SHP77 (cell line): ENCODE data around the gene C9orf78.

Experiments used
- DNase-seq, 2 experiments: peaks; one replicate each; lab custom pipeline; 2025; lab: John Stamatoyannopoulos, UW

C9orf78 gene, protein sequence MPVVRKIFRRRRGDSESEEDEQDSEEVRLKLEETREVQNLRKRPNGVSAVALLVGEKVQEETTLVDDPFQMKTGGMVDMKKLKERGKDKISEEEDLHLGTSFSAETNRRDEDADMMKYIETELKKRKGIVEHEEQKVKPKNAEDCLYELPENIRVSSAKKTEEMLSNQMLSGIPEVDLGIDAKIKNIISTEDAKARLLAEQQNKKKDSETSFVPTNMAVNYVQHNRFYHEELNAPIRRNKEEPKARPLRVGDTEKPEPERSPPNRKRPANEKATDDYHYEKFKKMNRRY

DNA sequence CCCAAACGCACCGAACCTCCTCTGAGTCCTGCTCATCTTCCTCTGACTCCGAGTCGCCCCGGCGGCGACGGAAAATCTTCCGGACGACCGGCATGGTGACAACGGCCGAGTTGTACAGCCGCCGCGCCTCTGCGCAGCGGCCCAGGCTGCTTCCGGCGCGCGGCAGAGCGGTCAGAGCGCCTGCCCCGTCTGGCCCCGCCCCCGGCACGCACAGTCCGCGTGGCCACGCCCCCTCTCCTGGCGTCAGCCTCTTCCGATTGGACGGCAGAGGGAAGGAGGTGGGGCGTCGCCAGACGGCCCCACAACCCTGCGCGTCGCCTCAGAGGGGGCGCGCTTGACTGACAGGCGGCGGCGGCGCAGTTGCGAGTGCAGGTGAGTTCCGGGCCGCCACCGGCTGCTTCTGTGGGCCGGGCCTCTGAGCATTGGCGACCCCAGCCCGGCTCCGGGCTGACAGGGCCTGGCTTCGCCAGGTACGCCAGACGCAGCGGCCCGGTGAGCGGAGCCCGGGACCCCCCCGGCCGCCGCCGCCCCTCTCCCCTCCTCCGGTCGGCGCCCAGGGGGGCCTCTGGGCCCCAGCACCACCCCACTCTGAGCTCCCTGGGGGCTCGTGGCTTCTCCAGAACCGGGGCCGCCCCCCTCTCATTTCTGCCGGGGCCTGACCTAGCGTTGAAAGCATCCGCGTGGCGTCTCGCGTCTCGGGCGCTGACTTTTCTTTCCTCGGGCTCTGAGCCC, at the start of gene C9orf78, which contains the start of gene USP20:
Gene C9orf78, minus strand, starts transcription at position 148 of the 732 bp plus-strand sequence. Its CDS starts 54 bp downstream, at position 94.
Gene USP20, plus strand, starts transcription at position 331 of the 732 bp plus-strand sequence. CDS start 17,098 bp downstream, outside the sequence.
- peak; percentile 92 to 96 for DNase-seq

DNA sequence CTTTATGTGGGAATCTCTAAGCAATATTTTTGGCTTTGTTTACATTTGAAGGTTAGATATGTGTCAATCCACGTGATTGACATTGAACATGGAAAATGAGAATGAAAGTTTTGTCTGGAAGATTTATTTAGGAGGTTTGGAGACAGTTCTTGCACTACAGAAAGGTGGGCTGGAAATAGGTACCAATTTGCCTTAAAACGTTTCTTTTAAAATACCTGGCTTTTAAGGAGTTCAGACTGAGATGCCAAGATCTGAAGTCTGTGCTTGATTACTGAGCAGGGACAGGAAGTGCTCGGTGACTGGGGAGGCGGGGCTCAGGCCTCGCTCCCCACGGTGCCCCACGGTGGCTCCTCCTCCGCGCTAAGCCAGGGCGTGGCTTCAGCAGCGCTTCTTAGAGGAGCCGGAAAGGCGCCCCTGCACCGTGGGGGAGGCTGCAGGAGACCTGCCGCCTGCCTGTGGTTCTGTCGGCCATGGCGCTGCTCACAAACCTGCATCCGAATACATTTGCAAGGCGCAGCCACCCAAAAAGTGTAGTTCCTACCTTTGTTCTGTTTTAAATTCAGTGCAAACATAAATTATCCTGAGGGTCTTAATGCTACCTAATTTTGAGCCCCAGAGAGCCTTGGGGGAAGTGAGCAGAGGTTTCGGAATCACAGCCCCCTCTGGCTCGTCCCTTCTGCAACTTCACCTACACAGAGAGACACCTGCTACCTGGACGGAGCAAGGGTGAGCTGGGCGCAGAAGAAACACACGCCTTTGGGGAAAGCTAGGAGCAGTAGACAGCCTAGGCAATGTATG, 49.3 kb upstream of the C9orf78 start:
- DNase-seq = peak; percentile 84 to 94

DNA sequence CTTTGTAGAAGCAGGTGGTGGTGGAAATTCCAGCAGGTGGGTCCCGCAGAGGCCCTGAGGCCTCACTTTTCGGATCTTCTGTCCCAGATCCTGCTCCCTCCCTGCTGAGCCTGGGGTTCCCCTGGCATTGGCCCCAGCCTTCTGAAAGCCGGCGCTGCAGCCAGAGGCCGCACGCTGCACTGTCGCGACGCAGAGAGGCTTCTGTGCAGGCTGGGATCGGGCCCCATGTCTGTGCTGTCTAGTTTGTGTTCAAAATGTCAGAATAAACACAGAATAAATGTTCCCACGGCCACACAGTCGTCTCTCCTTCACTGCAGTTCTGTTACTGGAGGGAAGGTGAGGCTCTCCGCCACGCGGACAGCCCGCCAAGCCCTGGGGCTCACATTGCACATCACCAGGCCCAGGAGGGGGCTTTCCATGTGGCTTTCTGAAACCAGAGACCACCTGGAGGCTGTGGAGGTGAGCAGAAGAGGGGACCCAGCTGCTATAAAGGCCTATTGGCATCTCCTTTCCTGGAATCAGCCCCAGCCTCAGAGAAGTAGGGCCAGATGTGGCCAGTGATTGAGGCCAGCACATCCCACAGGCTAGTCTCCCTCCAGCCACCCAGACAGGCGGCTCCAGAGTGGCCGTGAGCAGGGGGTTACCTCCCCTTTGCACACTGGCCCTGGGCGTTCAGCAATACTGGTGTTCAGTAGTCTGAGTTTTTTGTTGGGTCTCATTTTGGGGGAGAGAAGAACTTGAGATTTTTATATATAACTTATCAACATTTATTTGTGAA, 46.7 kb upstream of the C9orf78 start:
- DNase-seq = no peak

DNA sequence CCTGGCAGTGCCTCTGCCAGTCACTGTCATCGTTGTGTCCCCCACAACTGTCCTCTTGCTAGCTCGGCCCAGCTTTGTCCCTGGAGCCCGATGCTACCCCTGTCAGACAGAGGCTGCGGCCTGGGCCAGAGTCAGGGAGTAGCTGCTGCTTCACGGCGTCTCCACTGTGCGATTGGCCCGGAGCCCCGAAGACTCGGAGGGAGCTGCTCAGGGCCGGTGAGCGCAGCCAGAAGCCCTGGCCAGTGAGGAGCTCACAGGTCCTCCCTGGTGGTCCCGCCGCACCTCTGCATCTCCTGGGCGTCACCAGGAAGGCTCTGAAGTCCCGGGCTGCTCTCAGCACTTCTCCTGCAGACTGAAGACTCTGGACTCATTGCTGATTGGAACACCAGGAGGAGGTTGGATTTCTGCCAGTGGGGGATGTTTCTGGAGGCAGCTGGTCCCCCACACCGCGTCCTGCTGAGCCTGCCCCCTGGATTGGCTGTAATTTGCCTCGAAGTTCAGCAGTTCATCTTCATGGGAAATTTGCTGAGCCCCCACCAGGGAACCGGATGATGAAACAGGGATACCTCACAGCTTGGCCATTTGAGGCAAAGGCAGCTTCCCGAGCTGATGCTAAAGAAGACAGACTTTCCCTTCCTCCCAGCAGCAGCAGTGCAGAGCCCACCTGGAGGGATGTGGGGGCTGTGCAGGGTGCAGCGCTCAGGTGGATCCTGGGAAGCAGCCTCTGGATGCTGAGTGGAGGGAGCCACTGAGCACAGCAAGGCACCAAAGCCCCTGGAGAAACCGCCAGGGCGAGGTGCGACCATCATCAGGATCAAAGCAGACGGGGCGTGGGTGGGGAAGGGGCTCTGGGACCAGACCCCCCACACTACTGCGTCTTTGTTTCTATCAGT, 45.8 kb upstream of the C9orf78 start:
- no peak for DNase-seq

DNA sequence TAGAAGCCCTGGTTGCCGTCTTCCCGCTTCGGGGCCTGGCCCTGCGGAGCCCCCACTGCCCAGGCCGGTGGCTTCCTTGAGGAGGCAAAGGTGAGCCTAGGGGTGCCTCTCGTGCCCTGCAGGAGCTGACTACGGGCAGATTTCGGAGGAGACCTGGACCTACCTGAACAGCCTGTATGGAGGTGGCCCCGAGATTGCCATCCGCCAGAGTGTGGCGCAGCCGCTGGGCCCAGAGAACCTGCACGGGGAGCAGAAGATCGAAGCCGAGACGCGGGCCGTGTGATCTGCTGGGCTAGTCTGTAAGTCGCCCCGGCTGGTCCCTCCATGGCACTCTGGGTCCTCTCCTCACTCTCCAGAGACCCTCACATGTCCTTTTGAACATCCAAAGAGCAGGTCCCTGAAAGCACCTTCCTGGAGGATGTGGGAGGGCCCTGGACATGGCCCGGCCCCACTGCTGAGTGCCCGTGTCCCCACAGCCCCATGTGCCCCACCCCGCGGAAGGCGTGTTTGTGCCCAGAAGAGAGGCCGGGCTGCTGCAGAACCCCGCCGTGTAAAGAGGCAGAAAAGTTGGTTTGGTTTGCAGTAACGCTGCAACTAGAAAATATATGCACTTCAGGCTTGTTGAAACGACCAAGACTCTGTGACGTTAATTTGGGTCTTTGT, 45.0 kb upstream of the C9orf78 start:
- DNase-seq = no peak

DNA sequence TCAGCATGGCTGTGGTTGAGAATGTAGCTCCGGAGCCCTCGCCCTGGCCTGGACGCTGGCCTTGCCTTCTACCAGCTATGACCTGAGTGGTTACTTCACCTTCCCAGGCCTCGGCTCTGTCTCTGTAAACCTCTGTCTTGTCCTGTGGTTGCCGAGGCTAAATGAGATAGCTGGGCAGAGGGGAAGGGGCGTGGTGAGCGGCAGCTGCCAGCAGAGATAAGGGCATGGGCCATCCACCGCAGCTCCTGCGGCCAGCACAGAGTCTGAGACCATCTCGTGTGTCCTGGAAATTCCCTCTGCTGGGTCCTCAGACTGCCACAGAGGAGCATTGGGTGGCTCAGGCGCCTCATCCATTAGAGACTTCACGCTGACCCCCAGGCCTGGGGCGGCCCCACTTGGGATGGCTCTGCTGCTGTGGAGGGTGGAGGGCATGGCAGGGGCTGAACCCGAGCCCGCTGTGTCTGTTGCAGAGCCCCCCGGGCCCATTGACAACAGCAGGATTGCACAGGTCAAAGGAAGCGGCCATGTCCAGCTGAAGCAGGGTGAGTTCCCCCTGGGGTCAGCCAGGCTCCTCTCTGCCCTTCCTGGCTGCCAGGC, 44.1 kb upstream of the C9orf78 start:
- DNase-seq = no peak

DNA sequence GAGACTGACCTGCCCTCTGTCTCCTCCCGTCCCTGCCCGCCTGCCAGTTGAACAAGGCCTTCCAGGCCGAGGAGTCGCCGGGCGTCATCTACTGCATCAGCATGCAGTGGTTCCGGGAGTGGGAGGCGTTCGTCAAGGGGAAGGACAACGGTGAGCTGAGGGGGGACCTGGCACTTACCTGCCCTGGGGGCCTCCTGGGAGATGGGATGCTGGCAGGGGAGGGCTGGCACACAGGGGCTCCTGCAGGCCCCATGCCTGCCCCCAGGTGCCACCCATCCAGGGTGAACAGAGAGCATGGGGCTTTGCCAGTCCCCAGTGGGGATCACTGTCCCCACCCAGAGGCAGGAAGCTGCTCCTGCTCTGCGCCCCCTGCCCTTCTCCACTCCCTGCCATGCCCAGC, 43.2 kb upstream of the C9orf78 start:
- DNase-seq = no peak

DNA sequence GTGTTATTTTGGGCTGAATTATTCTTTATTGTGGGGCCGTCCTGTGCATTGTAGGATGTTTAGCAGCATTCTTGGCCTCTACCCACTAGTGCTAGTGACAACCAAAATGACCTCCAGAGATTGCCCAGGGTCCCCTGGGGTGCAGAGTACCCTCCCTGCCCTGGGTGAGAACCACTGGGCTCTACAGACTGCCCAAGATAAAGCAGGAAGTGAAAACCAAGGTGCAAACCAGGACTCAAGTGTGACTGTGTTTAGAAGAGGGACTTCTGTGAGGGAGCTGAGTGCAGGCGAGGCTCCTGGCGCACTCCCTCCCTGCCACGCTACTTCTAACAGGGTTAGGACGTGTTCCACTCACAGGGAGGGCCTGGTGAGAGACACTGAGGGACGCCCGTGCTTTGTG, 41.7 kb upstream of the C9orf78 start:
- DNase-seq = no peak

DNA sequence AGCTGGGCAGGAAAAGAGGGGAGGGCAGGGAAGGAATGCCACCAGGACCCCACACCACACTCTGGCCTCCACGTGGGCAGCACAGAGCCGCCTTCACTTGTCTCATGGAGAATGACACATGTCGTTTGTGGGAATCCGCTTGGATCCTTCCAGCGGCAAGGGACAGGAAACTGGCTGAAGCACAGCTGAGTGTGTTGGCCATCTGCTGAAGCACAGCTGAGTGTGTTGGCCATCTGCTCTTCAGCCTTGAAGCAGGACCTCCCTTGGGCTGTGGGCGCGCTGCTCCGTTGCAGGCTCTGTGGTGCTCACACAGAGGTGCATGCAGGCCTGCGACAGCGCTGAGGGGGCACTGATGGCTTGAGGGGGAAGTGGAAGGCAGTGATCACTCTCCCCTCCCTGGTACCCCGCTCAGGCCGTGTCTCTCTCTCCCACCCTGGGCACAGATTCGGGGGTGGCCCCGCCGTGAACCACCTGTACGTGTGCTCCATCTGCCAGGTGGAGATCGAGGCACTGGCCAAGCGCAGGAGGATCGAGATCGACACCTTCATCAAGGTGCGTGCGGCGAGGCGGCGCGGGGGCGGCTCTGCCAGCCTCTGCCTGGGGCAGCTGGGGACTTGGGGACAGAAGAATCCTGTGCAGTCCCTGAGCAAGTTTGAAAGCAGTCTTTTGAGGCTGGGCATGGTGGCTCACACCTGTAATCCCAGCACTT, 40.8 kb upstream of the C9orf78 start:
- DNase-seq = peak; percentile 22 to 42

DNA sequence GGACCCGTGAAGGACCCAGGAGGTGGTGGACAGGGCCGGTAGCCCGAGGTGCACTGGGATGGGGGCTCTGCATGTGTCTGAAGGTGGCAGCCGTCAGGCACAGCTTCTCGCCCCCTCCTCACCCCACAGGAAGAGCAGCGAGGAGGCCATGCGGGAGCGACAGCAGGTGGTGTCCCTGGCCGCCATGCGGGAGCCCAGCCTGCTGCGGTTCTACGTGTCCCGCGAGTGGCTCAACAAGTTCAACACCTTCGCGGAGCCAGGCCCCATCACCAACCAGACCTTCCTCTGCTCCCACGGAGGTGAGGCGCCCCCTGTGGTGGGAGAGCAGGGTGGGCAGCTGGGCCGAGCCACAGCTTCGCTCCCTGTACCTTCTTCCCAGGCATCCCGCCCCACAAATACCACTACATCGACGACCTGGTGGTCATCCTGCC, 40.1 kb upstream of the C9orf78 start:
- DNase-seq = no peak

DNA sequence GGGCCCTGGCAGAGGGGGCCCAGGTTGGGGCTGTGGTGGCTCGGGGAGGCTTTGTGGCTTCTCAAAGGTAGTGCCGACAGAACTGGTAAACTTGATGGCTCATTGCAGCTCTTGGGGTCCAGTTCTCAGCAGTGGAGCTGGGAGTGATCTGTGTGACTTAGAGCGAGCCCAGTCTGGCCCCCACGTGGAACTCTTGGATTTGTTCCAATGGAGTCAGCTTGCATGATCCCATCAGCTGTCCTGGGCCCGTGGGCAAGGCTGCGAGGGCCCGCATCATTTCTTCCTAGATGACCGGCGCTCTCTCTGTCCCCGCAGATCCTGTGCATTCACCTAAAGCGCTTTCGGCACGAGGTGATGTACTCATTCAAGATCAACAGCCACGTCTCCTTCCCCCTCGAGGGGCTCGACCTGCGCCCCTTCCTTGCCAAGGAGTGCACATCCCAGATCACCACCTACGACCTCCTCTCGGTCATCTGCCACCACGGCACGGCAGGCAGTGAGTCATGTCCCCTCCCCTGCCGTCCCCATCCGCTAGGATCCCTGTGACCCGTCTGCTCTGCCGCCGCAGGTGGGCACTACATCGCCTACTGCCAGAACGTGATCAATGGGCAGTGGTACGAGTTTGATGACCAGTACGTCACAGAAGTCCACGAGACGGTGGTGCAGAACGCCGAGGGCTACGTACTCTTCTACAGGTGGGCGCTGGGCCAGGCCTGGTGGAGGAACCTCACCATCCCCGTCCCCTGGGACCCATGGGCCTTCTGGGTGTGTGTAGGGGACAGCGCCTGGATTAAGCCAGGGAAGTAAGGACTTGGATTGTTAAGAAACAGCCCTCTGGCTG, 39.4 kb upstream of the C9orf78 start:
- DNase-seq = no peak

DNA sequence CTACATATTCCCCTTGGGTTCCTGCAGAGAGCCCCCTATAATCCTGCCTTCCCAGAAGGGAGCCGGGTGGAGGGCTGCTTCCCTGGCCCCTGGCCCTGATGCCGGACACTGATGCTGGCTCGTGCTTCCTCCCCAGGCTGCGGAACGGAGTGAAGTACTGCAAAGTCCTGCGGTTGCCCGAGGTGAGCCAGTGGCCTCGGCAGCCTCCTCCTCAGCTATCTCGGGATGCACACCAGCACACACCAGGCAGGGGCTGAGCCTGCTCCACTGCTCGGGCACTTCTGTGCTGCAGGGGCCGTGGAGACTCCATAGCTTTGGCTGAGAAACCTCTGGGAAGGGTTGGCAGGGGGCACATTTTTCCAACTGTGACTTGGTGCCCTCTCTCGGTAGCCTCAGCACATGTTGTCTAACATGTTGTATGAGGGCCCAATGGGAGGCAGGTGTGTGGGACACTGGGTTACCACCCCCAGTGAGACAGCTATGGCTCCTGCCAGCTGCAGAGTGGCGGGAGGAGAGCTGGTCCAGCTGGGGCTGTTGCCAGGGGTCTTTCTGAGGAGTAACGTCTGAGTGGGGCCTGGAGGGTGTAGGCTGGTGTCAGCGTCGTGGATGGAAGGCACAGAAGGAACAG, 38.6 kb upstream of the C9orf78 start:
- DNase-seq = no peak

DNA sequence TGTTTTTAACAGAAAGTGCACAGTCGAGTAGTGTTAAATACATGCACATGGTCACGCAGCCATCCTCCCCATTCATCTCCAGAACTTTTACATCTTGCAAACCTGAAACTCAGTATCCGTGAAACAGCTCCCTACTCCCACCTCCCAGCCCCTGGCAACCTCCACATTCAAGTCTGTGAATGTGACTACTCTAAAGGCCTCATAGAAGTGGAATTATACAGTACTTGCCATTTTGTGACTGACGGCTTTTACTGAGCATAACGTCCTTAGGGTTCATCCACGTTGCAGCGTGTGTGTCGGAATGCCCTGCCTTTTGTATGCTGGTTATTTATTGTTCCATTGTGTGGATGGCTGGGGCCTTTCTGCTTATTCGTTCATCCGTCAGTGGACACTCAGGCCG, 36.0 kb upstream of the C9orf78 start:
- no peak for DNase-seq

DNA sequence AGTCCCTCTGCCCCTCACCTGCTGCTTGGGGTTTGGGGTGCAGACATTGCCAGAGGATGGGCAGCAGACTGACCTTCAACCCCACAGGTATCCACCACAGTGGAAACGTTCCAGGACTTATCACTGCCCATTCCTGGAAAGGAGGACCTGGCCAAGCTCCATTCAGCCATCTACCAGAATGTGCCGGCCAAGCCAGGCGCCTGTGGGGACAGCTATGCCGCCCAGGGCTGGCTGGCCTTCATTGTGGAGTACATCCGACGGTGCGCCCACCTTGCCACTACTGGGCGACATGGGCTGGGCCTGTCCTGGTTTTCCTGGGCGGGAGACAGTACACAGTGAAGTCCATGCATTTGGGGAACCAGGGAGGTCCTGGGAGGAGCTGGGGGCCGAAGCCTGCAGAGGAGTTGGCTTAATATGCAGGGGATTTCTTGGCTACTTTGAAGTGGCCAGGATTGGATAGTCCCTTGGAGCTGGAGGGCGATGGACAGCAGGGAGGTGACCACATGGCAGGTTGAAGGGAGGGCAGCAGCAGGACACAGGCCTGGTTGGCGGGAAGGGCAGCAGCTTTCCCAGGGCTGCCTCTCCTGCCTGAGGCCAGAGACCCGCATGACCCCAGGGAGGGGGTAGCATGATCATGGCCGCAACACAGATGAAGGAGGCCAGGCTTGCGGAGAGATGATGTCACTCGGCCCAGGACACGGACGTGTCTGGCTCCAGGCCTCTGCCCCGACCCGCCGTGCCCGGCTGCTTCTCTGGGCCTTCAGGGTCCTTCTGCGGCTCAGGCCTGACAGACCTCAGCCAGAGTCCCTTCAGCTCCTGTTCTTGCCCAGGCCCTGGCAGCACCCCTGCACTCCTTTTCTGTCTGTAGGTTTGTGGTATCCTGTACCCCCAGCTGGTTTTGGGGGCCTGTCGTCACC, 34.8 kb upstream of the C9orf78 start:
- DNase-seq = no peak

DNA sequence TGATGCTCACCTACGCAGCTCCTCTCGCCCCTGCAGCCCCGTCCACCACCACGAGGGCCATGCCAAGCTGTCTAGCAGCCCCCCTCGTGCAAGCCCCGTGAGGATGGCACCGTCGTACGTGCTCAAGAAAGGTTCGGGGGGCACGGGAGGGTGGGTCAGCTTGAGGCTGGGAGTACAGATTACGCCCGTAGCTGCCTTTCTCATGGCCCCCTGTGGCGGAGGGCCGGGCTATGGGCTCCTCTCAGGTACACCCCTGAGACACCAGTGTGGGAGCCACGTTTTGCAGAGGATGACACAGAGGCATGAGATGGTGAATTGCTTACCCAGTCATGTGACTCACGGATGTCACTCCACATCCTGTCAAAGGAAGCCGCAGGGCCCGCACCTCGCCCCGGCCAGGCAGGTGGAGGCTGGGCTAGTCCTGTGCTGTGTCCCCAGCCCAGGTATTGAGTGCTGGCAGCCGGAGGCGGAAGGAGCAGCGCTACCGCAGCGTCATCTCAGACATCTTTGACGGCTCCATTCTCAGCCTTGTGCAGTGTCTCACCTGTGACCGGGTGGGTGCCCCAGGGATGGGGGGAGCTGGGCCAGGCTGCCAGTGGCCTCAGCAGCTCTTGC, 33.9 kb upstream of the C9orf78 start:
- DNase-seq = no peak
